HG03025 (cell line): Measurements from ENCODE around the gene RAI1.

Source experiments
- ATAC-seq: cut with Tn5 transposase; IDR thresholded peaks from one replicate; pipeline ENCODE4 v1.9.1; 2021; ENCODE audit warnings: mild to moderate bottlenecking, moderate library complexity; ENCODE audit not compliant: unreplicated experiment, low FRiP score

The RAI1 gene

GRCh38 chr17:17760872-17761550, 79.8 kb downstream of the RAI1 start:
- ATAC-seq = no peak

- ATAC-seq = no peak
Measured at GRCh38 chr17:17761894-17762743, 80.9 kb downstream of the RAI1 start.

GRCh38 chr17:17762744-17763105, 81.5 kb downstream of the RAI1 start:
- no peak for ATAC-seq

- ATAC-seq = no peak
Measured at GRCh38 chr17:17763136-17763535, 81.9 kb downstream of the RAI1 start.

GRCh38 chr17:17763734-17764133, 82.5 kb downstream of the RAI1 start:
- no peak for ATAC-seq

- ATAC-seq = no peak
Measured at GRCh38 chr17:17765359-17766076, 84.3 kb downstream of the RAI1 start.

GRCh38 chr17:17766077-17766743, 85.0 kb downstream of the RAI1 start:
- ATAC-seq = peak; percentile 58

- ATAC-seq = no peak
Measured at GRCh38 chr17:17766744-17767120, 85.5 kb downstream of the RAI1 start.

- no peak for ATAC-seq
Measured at GRCh38 chr17:17767154-17767869, 86.1 kb downstream of the RAI1 start.

GRCh38 chr17:17767887-17768418, 86.7 kb downstream of the RAI1 start:
- ATAC-seq = no peak

- ATAC-seq = no peak
Measured at GRCh38 chr17:17768424-17769088, 87.3 kb downstream of the RAI1 start.

GRCh38 chr17:17769869-17770631, 88.8 kb downstream of the RAI1 start:
- ATAC-seq = no peak

- no peak for ATAC-seq
Measured at GRCh38 chr17:17770632-17771044, 89.4 kb downstream of the RAI1 start.

- ATAC-seq = no peak
Measured at GRCh38 chr17:17771498-17772201, 90.4 kb downstream of the RAI1 start.

- ATAC-seq = no peak
Measured at GRCh38 chr17:17772231-17772630, 91.0 kb downstream of the RAI1 start.

GRCh38 chr17:17774009-17774881, 93.0 kb downstream of the RAI1 start:
- no peak for ATAC-seq

- ATAC-seq = no peak
Measured at GRCh38 chr17:17776889-17777288, 95.6 kb downstream of the RAI1 start.
